Retinal pigment epithelial cell (primary cell): Measurements from ENCODE around the gene FGF8.
"Not testable (repeated sequence)": the region's sequence is repeated elsewhere in the genome, so short reads cannot be mapped to it uniquely, and the experiment has no call there.

Experiments used
- DNase-seq: peaks from one replicate; pipeline ENCODE4 v3.0.0-alpha.2; 2010; ENCODE audit warnings: low read depth
- H3K4me3 ChIP-seq: 2 replicates; pipeline ENCODE4 v1.5.1; 2011; ENCODE audit warnings: mild to moderate bottlenecking, low read length, control low read depth, moderate library complexity
- CTCF ChIP-seq: conservative IDR thresholded peaks from 2 replicates; pipeline ENCODE4 v1.5.1; 2011; ENCODE audit warnings: low read depth, low read length, control low read depth, inconsistent platforms

Gene FGF8

GRCh38 chr10:101789686-101790085 lies 13.8 kb upstream of the FGF8 start:
- no peak for TF ChIP-seq CTCF
- no peak overlapping the region for H3K4me3 ChIP-seq
- no peak for DNase-seq

GRCh38 chr10:101789231-101789630 lies 13.3 kb upstream of the FGF8 start:
- H3K4me3 ChIP-seq, DNase-seq: not testable (repeated sequence)

- TF ChIP-seq CTCF, result no peak
- no peak overlapping the region for H3K4me3 ChIP-seq
- DNase-seq, result no peak
These were observed 9.9 kb upstream of the FGF8 start for GRCh38 chr10:101785801-101786200.

GRCh38 chr10:101784558-101784957 lies 8.6 kb upstream of the FGF8 start:
- no peak for DNase-seq
- no peak for TF ChIP-seq CTCF
- no peak overlapping the region for H3K4me3 ChIP-seq

GRCh38 chr10:101783736-101784118 lies 7.8 kb upstream of the FGF8 start:
- peak overlapping the region; percentile 87 for H3K4me3 ChIP-seq
- no peak for TF ChIP-seq CTCF
- DNase-seq, result no peak

- no peak for DNase-seq
- peak within 1 kb of the TSS; percentile 87 for H3K4me3 ChIP-seq
- no peak for TF ChIP-seq CTCF
These were observed 7.2 kb upstream of the FGF8 start, which contains the start of gene NPM3 for GRCh38 chr10:101782811-101783735. NPM3 (minus strand) TSS chr10:101783446; CDS start chr10:101783390, 56 bp downstream.

GRCh38 chr10:101781984-101782810 lies 6.3 kb upstream of the FGF8 start:
- no peak for DNase-seq
- no peak for TF ChIP-seq CTCF
- H3K4me3 ChIP-seq, result peak overlapping the region; percentile 87
